ENCODE results near the gene SWI5. TPM values are rescaled to one million over a fixed set of nuclear protein-coding genes. Genes with fewer than 3 reads are reported as not detected.

SWI5 gene
- total and polyA plus RNA-seq, 9 of the 15 experiments (the other 6 are each of a cell fraction or from before 2014, with no cell fraction given) = 62.8 to 133 (median 95.9) TPM

- peak; percentile 92 for TF ChIP-seq BHLHE40 (IDR thresholded peaks at IDR 0.05; ENCODE audit: low read length)
- TF ChIP-seq HIVEP1 (CRISPR knock-in tag; IDR thresholded peaks at IDR 0.05) = peak; percentile 72; the same call in 1 of the 2 replicates
- TF ChIP-seq MYC (IDR thresholded peaks at IDR 0.05; ENCODE audit: low read depth, low read length) = peak; percentile 54
- 0 out of 2 replicates have a peak, but pooled peaks have one; percentile 24 for TF ChIP-seq MYC (CRISPR knock-in tag; IDR thresholded peaks at IDR 0.05; ENCODE audit: borderline replicate concordance, low read depth)
- peak; percentile 81; the same call in 1 of the 2 replicates for TF ChIP-seq ZBTB26 (CRISPR knock-in tag; IDR thresholded peaks at IDR 0.05)
- 0 out of 2 replicates have a peak, but pooled peaks have one; percentile 58 for TF ChIP-seq ZFP30 (CRISPR knock-in tag; IDR thresholded peaks at IDR 0.05; ENCODE audit: borderline replicate concordance)
- peak; percentile 62 for TF ChIP-seq ZNF76 (CRISPR knock-in tag; IDR thresholded peaks at IDR 0.05; ENCODE audit: borderline replicate concordance)
- 0 out of 2 replicates have a peak, but pooled peaks have one; percentile 50 for TF ChIP-seq RFX7 (CRISPR knock-in tag; IDR thresholded peaks at IDR 0.05)
- TF ChIP-seq ZNF785 (CRISPR knock-in tag; IDR thresholded peaks at IDR 0.05) = peak; percentile 33; the same call in 1 of the 2 replicates
- TF ChIP-seq E2F6 (IDR thresholded peaks at IDR 0.05; ENCODE audit: borderline replicate concordance in 1 of 2, extremely low read depth in 1 of 2, insufficient read depth in 1 of 2, insufficient read length in 1 of 2, low read depth in 1 of 2, low read length in 1 of 2, poor library complexity in 1 of 2, severe bottlenecking in 1 of 2) = peak in 1 of 2 experiments; percentile 5
- TF ChIP-seq ZNF57 (CRISPR knock-in tag; IDR thresholded peaks at IDR 0.05) = peak; percentile 77
- TF ChIP-seq TSHZ1 (CRISPR knock-in tag; IDR thresholded peaks at IDR 0.05) = 0 out of 2 replicates have a peak, but pooled peaks have one; percentile 61
- 0 out of 2 replicates have a peak, but pooled peaks have one; percentile 35 for TF ChIP-seq ZNF778 (CRISPR knock-in tag; IDR thresholded peaks at IDR 0.05)
- TF ChIP-seq SMAD3 (CRISPR knock-in tag; conservative IDR thresholded peaks at IDR 0.05) = 0 out of 2 replicates have a peak, but pooled peaks have one; percentile 65
- TF ChIP-seq ERF (CRISPR knock-in tag; IDR thresholded peaks at IDR 0.05) = peak; percentile 38
- TF ChIP-seq ZNF174 (CRISPR knock-in tag; IDR thresholded peaks at IDR 0.05) = peak; percentile 79; the same call in 1 of the 2 replicates
- TF ChIP-seq RBBP5 (IDR thresholded peaks at IDR 0.05; ENCODE audit: borderline replicate concordance, insufficient read depth, low read length, poor library complexity, severe bottlenecking) = peak; percentile 7
- 0 out of 2 replicates have a peak, but pooled peaks have one; percentile 19 for TF ChIP-seq ZBTB12 (CRISPR knock-in tag; IDR thresholded peaks at IDR 0.05)
Measured at GRCh38 chr9:128279088-128280073, 3.3 kb downstream of the SWI5 start (continued).
